ENCODE results near the gene CD83. TPM values are rescaled to one million over a fixed set of nuclear protein-coding genes. Genes with fewer than 3 reads are reported as not detected.

The CD83 gene
- total RNA-seq, 4 donors from 2014 or later = 5.4 to 9.0 (median 6.3) TPM

Other genes starting within 250 kb of the CD83 start
- gene RNF182, start 192.8 kb upstream of the CD83 start, total RNA-seq = 1 to 10 TPM in 1 of 4 donors, under 1 TPM in 3; 0.11 to 1.0 (median 0.83) TPM